Measurements from ENCODE around the gene PPARD. TPM values are rescaled to one million over a fixed set of nuclear protein-coding genes. Genes with fewer than 3 reads are reported as not detected.

Gene PPARD
- total RNA-seq, 1 donor from 2014 or later = 30.2 TPM

DNA sequence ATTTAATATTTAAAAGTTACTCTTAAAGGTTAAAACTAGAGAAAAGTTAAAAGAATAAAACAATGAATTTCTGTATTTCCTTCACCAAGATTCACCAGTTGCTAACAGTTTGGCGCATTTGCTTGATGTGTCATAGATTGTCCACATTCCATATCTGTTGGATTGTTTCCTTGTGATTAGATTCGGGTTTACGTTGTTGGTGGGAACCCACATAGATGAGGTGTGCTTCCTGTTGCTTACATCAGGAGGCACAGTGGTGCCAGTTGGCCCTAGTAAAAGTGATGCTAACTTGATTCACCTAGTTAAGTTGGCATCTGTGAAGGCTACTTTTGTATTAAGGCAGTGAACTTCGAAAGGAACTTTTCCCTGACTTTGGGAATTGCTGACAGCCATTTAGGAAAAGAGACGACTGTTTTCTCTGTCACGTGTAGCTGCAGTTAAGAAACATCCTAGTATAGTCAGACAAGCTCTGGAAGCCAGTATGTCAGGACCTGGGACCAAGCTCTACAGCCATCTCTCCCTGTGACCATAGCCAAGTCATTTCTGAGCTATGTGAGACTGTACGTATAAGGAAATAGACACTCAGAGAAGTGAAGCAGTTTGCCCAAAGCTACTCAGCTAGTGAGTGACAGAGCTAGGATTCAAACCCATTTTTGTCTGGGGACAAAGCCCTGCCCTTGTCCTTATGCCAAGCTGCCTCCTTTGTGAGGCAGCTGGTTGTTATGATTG is 49.0 kb downstream of the PPARD start:
- no peak for DNase-seq
- intact Hi-C loops (cut with DNase I) = no loop called here
- peak overlapping the region; percentile 71 for H3K27ac ChIP-seq
- ATAC-seq = peak; percentile 44 to 49
- H3K27me3 ChIP-seq (ENCODE audit: low read depth) = no peaks in the 10 kb centered on the region
- no peaks in the 10 kb centered on the region for H3K9me3 ChIP-seq
- H3K36me3 ChIP-seq = no peaks in the 10 kb centered on the region
- H3K4me3 ChIP-seq = no peak overlapping the region
- TF ChIP-seq, protein P1, sequence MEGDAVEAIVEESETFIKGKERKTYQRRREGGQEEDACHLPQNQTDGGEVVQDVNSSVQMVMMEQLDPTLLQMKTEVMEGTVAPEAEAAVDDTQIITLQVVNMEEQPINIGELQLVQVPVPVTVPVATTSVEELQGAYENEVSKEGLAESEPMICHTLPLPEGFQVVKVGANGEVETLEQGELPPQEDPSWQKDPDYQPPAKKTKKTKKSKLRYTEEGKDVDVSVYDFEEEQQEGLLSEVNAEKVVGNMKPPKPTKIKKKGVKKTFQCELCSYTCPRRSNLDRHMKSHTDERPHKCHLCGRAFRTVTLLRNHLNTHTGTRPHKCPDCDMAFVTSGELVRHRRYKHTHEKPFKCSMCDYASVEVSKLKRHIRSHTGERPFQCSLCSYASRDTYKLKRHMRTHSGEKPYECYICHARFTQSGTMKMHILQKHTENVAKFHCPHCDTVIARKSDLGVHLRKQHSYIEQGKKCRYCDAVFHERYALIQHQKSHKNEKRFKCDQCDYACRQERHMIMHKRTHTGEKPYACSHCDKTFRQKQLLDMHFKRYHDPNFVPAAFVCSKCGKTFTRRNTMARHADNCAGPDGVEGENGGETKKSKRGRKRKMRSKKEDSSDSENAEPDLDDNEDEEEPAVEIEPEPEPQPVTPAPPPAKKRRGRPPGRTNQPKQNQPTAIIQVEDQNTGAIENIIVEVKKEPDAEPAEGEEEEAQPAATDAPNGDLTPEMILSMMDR (IDR thresholded peaks at IDR 0.05) = no peak
- peaks cover 34% of the 10 kb centered on the region for H3K4me1 ChIP-seq

DNA sequence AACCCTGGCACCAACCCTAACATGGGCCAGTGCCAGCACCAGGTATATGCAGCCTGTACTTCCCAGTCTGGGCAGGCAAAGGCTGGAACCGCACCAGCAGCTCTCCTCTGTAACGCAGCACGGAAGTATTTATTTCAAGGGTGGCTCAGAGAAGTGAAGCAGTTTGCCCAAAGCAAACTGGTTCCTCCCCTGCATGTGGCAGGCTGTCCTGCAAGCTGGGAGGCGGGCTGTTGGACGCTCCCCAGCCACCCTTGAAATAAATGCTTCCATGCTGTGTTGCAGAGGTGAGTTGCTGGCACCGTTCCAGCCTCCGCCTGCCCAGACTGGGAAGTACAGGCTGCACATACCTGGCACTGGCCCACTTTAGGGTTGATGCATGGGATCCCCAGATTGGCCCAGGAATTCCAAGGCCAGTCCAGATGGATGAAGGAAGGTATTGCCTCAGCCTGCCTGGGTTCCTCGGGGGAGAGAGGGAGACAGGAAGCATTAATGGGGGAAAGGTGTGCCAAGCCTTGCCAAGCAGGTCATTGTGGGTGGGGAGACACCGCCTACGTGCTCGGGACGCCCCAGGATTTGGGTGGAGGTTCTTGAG is 49.8 kb downstream of the PPARD start:
- intact Hi-C loops (cut with DNase I) = no loop called here
- ATAC-seq (peak; percentile 84 to 88), DNase-seq (peak; percentile 84)
- H3K36me3 ChIP-seq = no peaks in the 10 kb centered on the region
- H3K27ac ChIP-seq = peak overlapping the region; percentile 71
- H3K27me3 ChIP-seq (ENCODE audit: low read depth) = no peaks in the 10 kb centered on the region
- peaks cover 34% of the 10 kb centered on the region for H3K4me1 ChIP-seq
- H3K4me3 ChIP-seq = no peak overlapping the region
- TF ChIP-seq, protein P1 (IDR thresholded peaks at IDR 0.05) = no peak
- no peaks in the 10 kb centered on the region for H3K9me3 ChIP-seq

DNA sequence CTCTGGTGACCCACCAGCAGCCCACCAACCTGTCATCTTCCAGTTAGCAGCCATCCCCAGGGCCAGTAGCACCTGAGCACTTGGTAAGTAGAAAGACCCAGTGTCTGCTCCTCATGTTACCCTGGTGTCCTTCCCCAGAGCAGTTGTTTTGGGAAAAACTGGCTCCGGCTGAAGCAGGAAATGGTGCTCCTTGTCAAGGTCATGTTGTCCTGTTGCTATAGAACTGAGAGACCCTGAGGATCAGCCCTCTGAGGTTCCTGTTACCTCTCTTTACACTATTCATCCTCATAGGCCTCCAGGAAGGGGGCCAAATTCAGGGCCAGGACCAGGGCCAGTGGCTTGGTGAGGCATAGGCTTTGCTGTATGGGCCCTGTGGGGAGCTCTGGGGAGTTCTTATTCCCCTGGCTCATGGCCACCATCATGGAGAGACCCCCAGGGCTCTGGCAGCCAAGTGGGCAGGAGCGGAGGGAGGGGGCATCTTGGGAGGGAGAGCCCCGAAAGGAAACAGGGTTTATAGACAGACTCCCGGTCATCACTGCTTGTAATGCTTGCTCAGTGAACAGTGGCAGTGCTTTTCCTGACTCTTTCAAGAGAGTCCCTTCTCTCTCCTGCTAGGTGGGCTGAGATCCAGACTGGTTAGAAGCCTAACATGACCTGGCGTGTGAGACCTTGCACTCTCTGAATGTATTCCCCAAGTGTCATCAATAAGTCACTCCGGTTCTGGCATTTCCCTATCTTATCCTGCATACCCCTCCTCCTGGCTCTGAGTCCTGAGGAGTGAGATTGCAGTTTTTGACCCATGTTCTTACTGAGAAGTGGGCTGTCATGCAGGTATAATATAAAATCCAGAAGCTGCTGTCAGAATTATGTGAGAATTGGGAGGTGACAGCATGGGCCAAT is 50.7 kb downstream of the PPARD start:
- Histone ChIP-seq H3K27me3 (ENCODE audit: low read depth) (no peaks in the 10 kb centered on the region), H3K9me3 (no peaks in the 10 kb centered on the region), H3K27ac (peak overlapping the region; percentile 11), H3K36me3 (peaks cover 3% of the 10 kb centered on the region), H3K4me3 (no peak overlapping the region), H3K4me1 (peaks cover 31% of the 10 kb centered on the region)
- no peak for DNase-seq
- no peak for ATAC-seq
- intact Hi-C loops (cut with DNase I) = no loop called here
- TF ChIP-seq, protein P1 (IDR thresholded peaks at IDR 0.05) = no peak

DNA sequence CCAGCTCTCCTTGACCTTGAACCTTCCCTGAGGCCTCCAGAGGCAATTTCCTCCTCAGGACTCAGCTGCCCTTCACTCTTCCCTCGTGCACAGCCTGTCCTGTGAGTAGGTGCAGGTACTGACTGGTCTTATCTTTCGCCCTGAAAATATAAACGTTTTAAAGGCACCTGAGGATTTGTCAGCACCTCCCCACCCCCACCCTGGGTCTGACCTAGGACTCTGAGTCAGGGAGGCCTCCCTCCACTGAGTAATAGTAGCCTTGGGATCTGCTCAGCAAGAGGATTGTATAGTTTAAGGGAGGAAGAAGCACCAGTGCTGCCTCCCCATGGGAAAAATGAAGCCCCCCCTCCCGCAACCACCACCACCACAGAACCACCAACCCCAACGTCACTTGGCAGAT is 54.6 kb downstream of the PPARD start:
- Histone ChIP-seq H3K4me1 (peaks cover 21% of the 10 kb centered on the region), H3K9me3 (no peaks in the 10 kb centered on the region), H3K36me3 (peaks cover 3% of the 10 kb centered on the region), H3K4me3 (no peak overlapping the region), H3K27ac (no peak overlapping the region), H3K27me3 (ENCODE audit: low read depth) (no peaks in the 10 kb centered on the region)
- no peak for DNase-seq
- TF ChIP-seq, protein P1 (IDR thresholded peaks at IDR 0.05) = no peak
- intact Hi-C loops (cut with DNase I) = no loop called here
- ATAC-seq = no peak

DNA sequence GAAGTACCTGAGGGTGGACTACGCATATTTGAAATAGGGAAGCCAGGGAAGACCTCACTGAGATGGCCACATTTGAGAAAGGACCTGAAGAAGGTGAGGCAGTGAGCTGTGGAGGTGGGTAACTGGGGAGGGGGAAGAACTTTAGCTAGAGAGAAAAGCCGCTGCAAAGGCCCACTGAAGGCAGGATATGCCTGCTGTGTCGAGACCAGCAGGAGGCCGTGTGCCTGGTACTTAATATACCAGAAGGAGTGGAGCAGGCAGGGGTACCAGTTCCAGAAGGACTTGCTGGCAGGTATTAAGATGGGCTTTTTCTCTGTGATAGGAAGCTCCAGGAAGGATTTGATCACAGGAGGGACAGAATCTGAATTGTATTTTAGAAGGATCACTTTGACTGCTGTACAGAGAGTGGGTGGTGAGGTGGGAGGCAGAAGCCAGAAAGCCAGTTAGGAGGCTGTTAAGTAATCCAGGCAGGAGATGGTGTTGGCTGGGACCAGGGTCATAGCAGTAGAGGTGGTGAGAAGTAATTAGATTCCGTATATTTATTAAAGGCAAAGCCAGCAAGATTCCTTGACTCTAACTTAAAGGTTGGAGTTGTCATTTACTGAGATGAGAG is 55.6 kb downstream of the PPARD start:
- TF ChIP-seq, protein P1 (IDR thresholded peaks at IDR 0.05) = no peak
- H3K4me1 ChIP-seq = peaks cover 20% of the 10 kb centered on the region
- H3K9me3 ChIP-seq = no peaks in the 10 kb centered on the region
- H3K4me3 ChIP-seq = no peak overlapping the region
- no peak for ATAC-seq
- no peak overlapping the region for H3K27ac ChIP-seq
- intact Hi-C loops (cut with DNase I) = no loop called here
- no peaks in the 10 kb centered on the region for H3K27me3 ChIP-seq (ENCODE audit: low read depth)
- DNase-seq = no peak
- peaks cover 3% of the 10 kb centered on the region for H3K36me3 ChIP-seq

Measured in lower lobe of right lung (tissue), 2 donors.